HepG2 (cell line): ENCODE results near the gene KCNJ14. TPM values are rescaled to one million over a fixed set of nuclear protein-coding genes. Genes with fewer than 3 reads are reported as not detected.

Experiments
- BORCS8-MEF2B ChIP-seq: sonication (generic); formaldehyde crosslinking; IDR thresholded peaks from 2 replicates; pipeline ENCODE4 v1.8.0; 2022; ENCODE audit warnings: mild to moderate bottlenecking, missing genetic modification reagents
- GTF3A ChIP-seq: sonication (generic); formaldehyde crosslinking; conservative IDR thresholded peaks from 2 replicates; pipeline ENCODE4 v1.4.0; 2020; ENCODE audit warnings: mild to moderate bottlenecking, missing genetic modification reagents
- GZF1 ChIP-seq: sonication (generic); formaldehyde crosslinking; IDR thresholded peaks from 2 replicates; pipeline ENCODE4 v1.5.1; 2020; ENCODE audit warnings: mild to moderate bottlenecking, missing genetic modification reagents
- JUNB ChIP-seq: sonication (generic); formaldehyde crosslinking; IDR thresholded peaks from 2 replicates; pipeline ENCODE4 v1.8.0; 2022; ENCODE audit warnings: missing genetic modification reagents, mild to moderate bottlenecking, borderline replicate concordance
- LBX2 ChIP-seq: sonication (generic); formaldehyde crosslinking; IDR thresholded peaks from 2 replicates; pipeline ENCODE4 v1.5.0; 2020; ENCODE audit warnings: missing genetic modification reagents, mild to moderate bottlenecking, borderline replicate concordance
- MEIS1 ChIP-seq: sonication (generic); formaldehyde crosslinking; IDR thresholded peaks from 2 replicates; pipeline ENCODE4 v1.9.0; 2021; ENCODE audit warnings: mild to moderate bottlenecking, missing genetic modification reagents, moderate library complexity, borderline replicate concordance
- MTA1 ChIP-seq: sonication (generic); formaldehyde crosslinking; IDR thresholded peaks from 2 replicates; pipeline ENCODE4 v1.4.0; 2020; ENCODE audit warnings: missing genetic modification reagents, mild to moderate bottlenecking, borderline replicate concordance
- MTF1 ChIP-seq: sonication (generic); formaldehyde crosslinking; IDR thresholded peaks from 2 replicates; pipeline ENCODE4 v1.5.0; 2020; ENCODE audit warnings: missing genetic modification reagents
- PHF21A ChIP-seq: sonication (generic); formaldehyde crosslinking; IDR thresholded peaks from 2 replicates; pipeline ENCODE4 v1.5.0; 2020; ENCODE audit warnings: mild to moderate bottlenecking, missing genetic modification reagents
- SAP130 ChIP-seq: IDR thresholded peaks from 2 replicates; pipeline ENCODE4 v1.6.1; 2016; ENCODE audit warnings: low read depth
- SNAPC2 ChIP-seq: sonication (generic); formaldehyde crosslinking; IDR thresholded peaks from 2 replicates; pipeline ENCODE4 v1.8.1; 2022; ENCODE audit warnings: mild to moderate bottlenecking, missing genetic modification reagents
- SPEN ChIP-seq: sonication (generic); formaldehyde crosslinking; IDR thresholded peaks from 2 replicates; pipeline ENCODE4 v1.5.1; 2020; ENCODE audit warnings: low read depth, mild to moderate bottlenecking, missing genetic modification reagents
- SRSF1 ChIP-seq: fragments of 200-400 bp; formaldehyde crosslinking; optimal IDR thresholded peaks from 2 replicates; pipeline ENCODE3; 2017; ENCODE audit warnings: mild to moderate bottlenecking, low read depth, low read length, moderate library complexity
- THAP9 ChIP-seq: sonication (generic); formaldehyde crosslinking; IDR thresholded peaks from 2 replicates; pipeline ENCODE4; 2020; ENCODE audit warnings: missing genetic modification reagents, mild to moderate bottlenecking, borderline replicate concordance
- ZIK1 ChIP-seq: sonication (generic); formaldehyde crosslinking; IDR thresholded peaks from 2 replicates; pipeline ENCODE4 v1.5.0; 2020; ENCODE audit warnings: mild to moderate bottlenecking, low read depth, missing genetic modification reagents, borderline replicate concordance
- ZMAT3 ChIP-seq: sonication (generic); formaldehyde crosslinking; conservative IDR thresholded peaks from 2 replicates; pipeline ENCODE4 v1.7.0; 2021; ENCODE audit warnings: missing genetic modification reagents
- ZNF343 ChIP-seq: sonication (generic); formaldehyde crosslinking; IDR thresholded peaks from 2 replicates; pipeline ENCODE4 v1.4.0; 2020; ENCODE audit warnings: mild to moderate bottlenecking, missing genetic modification reagents
- ZNF496 ChIP-seq: sonication (generic); formaldehyde crosslinking; IDR thresholded peaks from 2 replicates; pipeline ENCODE4 v1.8.1; 2023; ENCODE audit warnings: mild to moderate bottlenecking, moderate library complexity, missing genetic modification reagents; ENCODE audit not compliant: insufficient replicate concordance
- ZNF530 ChIP-seq: sonication (generic); formaldehyde crosslinking; IDR thresholded peaks from 2 replicates; pipeline ENCODE4 v1.5.0; 2020; ENCODE audit warnings: low read depth, mild to moderate bottlenecking, missing genetic modification reagents
- ZNF709 ChIP-seq: sonication (generic); formaldehyde crosslinking; IDR thresholded peaks from 2 replicates; pipeline ENCODE4 v1.5.0; 2020; ENCODE audit warnings: mild to moderate bottlenecking, missing genetic modification reagents
- polyA plus RNA-seq, 8 experiments: library from polyadenylated mRNA; depleted of rRNA in 3 of 8; stranded (reverse) in 7 of 8; unstranded in 1 of 8; fragments of >200 nt; fragmentation: Illumina TruSeq in 4 of 8; extraction: Trizol in 4 of 8; gene quantifications; 2 replicates each; pipeline versions ENCODE4 v1.2.1 to v1.2.3, GENCODE V29; 2011 to 2016; ENCODE audit warnings: low read depth in 4 of 8, missing spikeins in 1 of 8, mixed read lengths in 1 of 8; ENCODE audit not compliant: insufficient read depth in 1 of 8
- total RNA-seq, 5 experiments: library from RNA; depleted of rRNA; stranded (reverse); fragments of >200 nt; fragmentation: Illumina TruSeq; extraction: Trizol; gene quantifications; 2 replicates each; pipeline ENCODE4 v1.2.3, GENCODE V29; 2016; ENCODE audit warnings: low read depth in 1 of 5
- TF ChIP-seq, protein P1 (sequence below): sonication (generic); formaldehyde crosslinking; IDR thresholded peaks from 2 replicates; pipeline ENCODE4 v1.4.0; 2020; ENCODE audit warnings: missing genetic modification reagents
- TF ChIP-seq, protein P2 (sequence below): sonication (generic); formaldehyde crosslinking; conservative IDR thresholded peaks from 2 replicates; pipeline ENCODE4 v1.8.0; 2022; ENCODE audit warnings: low read depth, missing genetic modification reagents

Gene KCNJ14
- total and polyA plus RNA-seq, 2 of the 13 experiments (the other 11 are each of a cell fraction or from before 2014, with no cell fraction given) = 0.20 to 0.51 TPM

DNA sequence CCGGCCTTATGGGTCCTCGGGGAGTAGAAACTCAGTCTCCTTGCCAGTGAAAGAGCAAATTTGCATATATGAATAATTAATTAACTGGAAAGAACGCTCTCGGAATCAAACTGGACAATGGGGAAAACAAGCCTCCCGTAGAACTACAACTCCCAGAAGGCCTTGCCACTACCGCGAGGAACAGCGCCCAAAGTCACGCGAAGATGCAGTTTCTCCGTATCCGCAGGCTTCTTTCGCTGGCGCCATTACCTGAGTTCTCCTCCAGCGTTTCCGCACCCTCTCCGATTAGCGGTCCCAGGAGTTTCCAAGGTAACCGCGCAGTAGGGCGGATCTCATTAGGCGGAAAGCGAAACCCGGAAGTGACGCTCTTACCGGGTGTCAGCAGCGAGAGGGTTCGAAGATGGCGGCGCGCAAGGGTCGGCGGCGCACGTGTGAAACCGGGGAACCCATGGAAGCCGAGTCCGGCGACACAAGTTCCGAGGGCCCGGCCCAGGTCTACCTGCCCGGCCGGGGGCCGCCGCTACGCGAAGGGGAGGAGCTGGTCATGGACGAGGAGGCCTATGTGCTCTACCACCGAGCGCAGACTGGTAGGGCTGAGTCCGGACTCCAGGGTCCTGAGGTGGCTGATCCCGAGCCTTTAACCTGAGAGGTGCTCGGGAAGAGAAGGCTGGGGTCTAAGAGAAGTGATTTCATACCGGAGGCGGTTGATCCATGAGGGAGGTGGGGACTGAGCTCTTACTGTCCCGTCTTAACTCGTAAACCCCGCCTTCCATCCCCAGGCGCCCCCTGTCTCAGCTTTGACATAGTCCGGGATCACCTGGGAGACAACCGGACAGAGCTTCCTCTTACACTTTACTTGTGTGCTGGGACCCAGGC, 9.5 kb upstream of the KCNJ14 start, which contains the start of gene GRWD1 (continued):
- TF ChIP-seq GZF1 (CRISPR knock-in tag) = no peak; the same call in 1 of the 2 replicates
- no peak for TF ChIP-seq GTF3A (CRISPR knock-in tag)
- no peak for TF ChIP-seq ZIK1 (CRISPR knock-in tag)
- TF ChIP-seq ZNF343 (CRISPR knock-in tag) = no peak
- peak; percentile 95 for TF ChIP-seq THAP9 (CRISPR knock-in tag)
- TF ChIP-seq MTA1 (CRISPR knock-in tag) = no peak
- TF ChIP-seq SNAPC2 = 0 out of 2 replicates have a peak, but pooled peaks have one; percentile 54
- no peak for TF ChIP-seq LBX2 (CRISPR knock-in tag)
- no peak for TF ChIP-seq MTF1 (CRISPR knock-in tag)
- TF ChIP-seq ZNF709 = no peak
- TF ChIP-seq ZNF530 (CRISPR knock-in tag) = no peak
- TF ChIP-seq, protein P1, sequence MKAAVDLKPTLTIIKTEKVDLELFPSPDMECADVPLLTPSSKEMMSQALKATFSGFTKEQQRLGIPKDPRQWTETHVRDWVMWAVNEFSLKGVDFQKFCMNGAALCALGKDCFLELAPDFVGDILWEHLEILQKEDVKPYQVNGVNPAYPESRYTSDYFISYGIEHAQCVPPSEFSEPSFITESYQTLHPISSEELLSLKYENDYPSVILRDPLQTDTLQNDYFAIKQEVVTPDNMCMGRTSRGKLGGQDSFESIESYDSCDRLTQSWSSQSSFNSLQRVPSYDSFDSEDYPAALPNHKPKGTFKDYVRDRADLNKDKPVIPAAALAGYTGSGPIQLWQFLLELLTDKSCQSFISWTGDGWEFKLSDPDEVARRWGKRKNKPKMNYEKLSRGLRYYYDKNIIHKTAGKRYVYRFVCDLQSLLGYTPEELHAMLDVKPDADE = no peak
- TF ChIP-seq SRSF1 = peak; percentile 80
- TF ChIP-seq, protein P2, sequence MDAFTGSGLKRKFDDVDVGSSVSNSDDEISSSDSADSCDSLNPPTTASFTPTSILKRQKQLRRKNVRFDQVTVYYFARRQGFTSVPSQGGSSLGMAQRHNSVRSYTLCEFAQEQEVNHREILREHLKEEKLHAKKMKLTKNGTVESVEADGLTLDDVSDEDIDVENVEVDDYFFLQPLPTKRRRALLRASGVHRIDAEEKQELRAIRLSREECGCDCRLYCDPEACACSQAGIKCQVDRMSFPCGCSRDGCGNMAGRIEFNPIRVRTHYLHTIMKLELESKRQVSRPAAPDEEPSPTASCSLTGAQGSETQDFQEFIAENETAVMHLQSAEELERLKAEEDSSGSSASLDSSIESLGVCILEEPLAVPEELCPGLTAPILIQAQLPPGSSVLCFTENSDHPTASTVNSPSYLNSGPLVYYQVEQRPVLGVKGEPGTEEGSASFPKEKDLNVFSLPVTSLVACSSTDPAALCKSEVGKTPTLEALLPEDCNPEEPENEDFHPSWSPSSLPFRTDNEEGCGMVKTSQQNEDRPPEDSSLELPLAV (CRISPR knock-in tag) = no peak
- 0 out of 2 replicates have a peak, but pooled peaks have one; percentile 31 for TF ChIP-seq ZMAT3 (CRISPR knock-in tag)
- TF ChIP-seq SPEN (CRISPR knock-in tag) = peak; percentile 60
- no peak for TF ChIP-seq ZNF496
- no peak for TF ChIP-seq JUNB
- TF ChIP-seq MEIS1 = no peak
- peak; percentile 81 for TF ChIP-seq BORCS8-MEF2B (CRISPR knock-in tag)
- peak; percentile 70; the same call in 1 of the 2 replicates for TF ChIP-seq PHF21A (CRISPR knock-in tag)
- TF ChIP-seq SAP130 (CRISPR knock-in tag) = peak; percentile 97
